MM.1S (cell line): ENCODE data around the gene DCTN5.

Experiments used
- DNase-seq: peaks from one replicate; pipeline ENCODE4 v3.0.0-alpha.2; 2015
- H2AFZ ChIP-seq: fragments of 300-600 bp; sonication (generic); 2 replicates; pipeline ENCODE4 v1.6.0; 2016; ENCODE audit warnings: antibody characterized with exemption, low read length
- H3F3A ChIP-seq: fragments of 300-600 bp; sonication (generic); 2 replicates; pipeline ENCODE4 v1.6.1; 2016; ENCODE audit warnings: mild to moderate bottlenecking, antibody characterized with exemption, low read length, moderate library complexity, mixed read lengths; ENCODE audit not compliant: insufficient read depth
- H3K27ac ChIP-seq: fragments of 300-600 bp; sonication (generic); 2 replicates; pipeline ENCODE4 v1.5.1; 2016; ENCODE audit warnings: mild to moderate bottlenecking, low read length
- H3K27me3 ChIP-seq: fragments of 300-600 bp; sonication (generic); replicated peaks from 2 replicates; pipeline ENCODE4 v1.6.0; 2016; ENCODE audit warnings: low read length; ENCODE audit not compliant: insufficient read depth
- H3K36me3 ChIP-seq: fragments of 300-600 bp; sonication (generic); replicated peaks from 2 replicates; pipeline ENCODE4 v1.6.1; 2016; ENCODE audit warnings: mild to moderate bottlenecking, low read length, mixed read lengths; ENCODE audit not compliant: insufficient read depth
- H3K4me1 ChIP-seq: fragments of 300-600 bp; sonication (generic); 2 replicates; pipeline ENCODE4 v1.6.1; 2016; ENCODE audit warnings: low read length, mixed read lengths
- H3K4me2 ChIP-seq: fragments of 300-600 bp; sonication (generic); 2 replicates; pipeline ENCODE4 v1.6.0; 2016; ENCODE audit warnings: low read depth, low read length
- H3K4me3 ChIP-seq: fragments of 300-600 bp; sonication (generic); 2 replicates; pipeline ENCODE4 v1.5.1; 2016; ENCODE audit warnings: low read length, mixed read lengths
- H3K79me2 ChIP-seq: fragments of 300-600 bp; sonication (generic); 2 replicates; pipeline ENCODE4 v1.6.1; 2016; ENCODE audit warnings: mixed run types, low read length, mixed read lengths
- H3K9ac ChIP-seq: fragments of 300-600 bp; sonication (generic); 2 replicates; pipeline ENCODE4 v1.6.1; 2016; ENCODE audit warnings: low read length, mixed read lengths
- H3K9me2 ChIP-seq: fragments of 300-600 bp; sonication (generic); replicated peaks from 2 replicates; pipeline ENCODE4 v1.6.1; 2016; ENCODE audit warnings: mild to moderate bottlenecking, low read length, mixed read lengths; ENCODE audit not compliant: insufficient read depth
- H3K9me3 ChIP-seq: fragments of 300-600 bp; sonication (generic); replicated peaks from 2 replicates; pipeline ENCODE4 v1.6.1; 2016; ENCODE audit warnings: mild to moderate bottlenecking, low read length, mixed read lengths; ENCODE audit not compliant: insufficient read depth
- H4K20me1 ChIP-seq: fragments of 300-600 bp; sonication (generic); 2 replicates; pipeline ENCODE4 v1.6.1; 2016; ENCODE audit warnings: mild to moderate bottlenecking, low read length, moderate library complexity, mixed read lengths; ENCODE audit not compliant: insufficient read depth
- CTCF ChIP-seq: fragments of 300-600 bp; sonication (generic); IDR thresholded peaks from 2 replicates; pipeline ENCODE4 v1.5.1; 2016; ENCODE audit warnings: antibody characterized with exemption, low read length, mixed read lengths
- EZH2 ChIP-seq: fragments of 300-600 bp; sonication (generic); optimal IDR thresholded peaks from 2 replicates; pipeline ENCODE3; 2017; ENCODE audit warnings: low read depth, mild to moderate bottlenecking, antibody characterized with exemption, low read length, mixed read lengths
- EZH2phosphoT487 ChIP-seq: fragments of 300-600 bp; sonication (generic); IDR thresholded peaks from 2 replicates; pipeline ENCODE4 v1.6.1; 2018; ENCODE audit warnings: antibody characterized with exemption, low read length

The DCTN5 gene

GRCh38 chr16:23690771-23691482 is 49.7 kb downstream of the DCTN5 start:
- no peaks in the 10 kb centered on the region for H3K9me3 ChIP-seq
- no peak overlapping the region for H3K9ac ChIP-seq
- no peak overlapping the region for H3K4me3 ChIP-seq
- no peaks in the 10 kb centered on the region for H3K79me2 ChIP-seq
- 0 out of 2 replicates have a peak, but pooled peaks cover 2% of the 10 kb centered on the region for H3F3A ChIP-seq
- H3K36me3 ChIP-seq: 0 out of 2 replicates have a peak, but pooled peaks cover 14% of the 10 kb centered on the region
- no peak overlapping the region for H3K27ac ChIP-seq
- no peaks in the 10 kb centered on the region for H3K4me1 ChIP-seq
- no peak overlapping the region for H2AFZ ChIP-seq
- no peak overlapping the region for H3K4me2 ChIP-seq
- no peaks in the 10 kb centered on the region for H3K9me2 ChIP-seq
- DNase-seq: no peak
- H4K20me1 ChIP-seq: no peaks in the 10 kb centered on the region
- TF ChIP-seq EZH2phosphoT487: no peak
- no peak for TF ChIP-seq EZH2
- TF ChIP-seq CTCF: no peak
- H3K27me3 ChIP-seq: no peaks in the 10 kb centered on the region

- no peak overlapping the region for H3K4me2 ChIP-seq
- H2AFZ ChIP-seq: no peak overlapping the region
- TF ChIP-seq EZH2phosphoT487: no peak
- no peak for TF ChIP-seq CTCF
- TF ChIP-seq EZH2: no peak
- H4K20me1 ChIP-seq: no peaks in the 10 kb centered on the region
- H3K4me1 ChIP-seq: no peaks in the 10 kb centered on the region
- H3F3A ChIP-seq: 0 out of 2 replicates have a peak, but pooled peaks cover 2% of the 10 kb centered on the region
- no peak overlapping the region for H3K27ac ChIP-seq
- no peaks in the 10 kb centered on the region for H3K9me2 ChIP-seq
- no peaks in the 10 kb centered on the region for H3K27me3 ChIP-seq
- no peak overlapping the region for H3K9ac ChIP-seq
- no peak overlapping the region for H3K4me3 ChIP-seq
- no peaks in the 10 kb centered on the region for H3K9me3 ChIP-seq
- DNase-seq: no peak
- H3K36me3 ChIP-seq: 0 out of 2 replicates have a peak, but pooled peaks cover 14% of the 10 kb centered on the region
- H3K79me2 ChIP-seq: no peaks in the 10 kb centered on the region
Observed at GRCh38 chr16:23691483-23692189, 50.4 kb downstream of the DCTN5 start.

GRCh38 chr16:23692190-23692837 is 51.0 kb downstream of the DCTN5 start:
- no peak overlapping the region for H3K27ac ChIP-seq

More at GRCh38 chr16:23692190-23692837, 51.0 kb downstream of the DCTN5 start:
- Histone ChIP-seq H3K4me2 (no peak overlapping the region), H4K20me1 (no peaks in the 10 kb centered on the region), H3K4me1 (no peaks in the 10 kb centered on the region), H3K9me3 (no peaks in the 10 kb centered on the region), H3K9me2 (no peaks in the 10 kb centered on the region), H3K36me3 (0 out of 2 replicates have a peak, but pooled peaks cover 10% of the 10 kb centered on the region), H3K4me3 (no peak overlapping the region), H3K27me3 (no peaks in the 10 kb centered on the region), H2AFZ (no peak overlapping the region), H3K9ac (no peak overlapping the region), H3K79me2 (no peaks in the 10 kb centered on the region), H3F3A (0 out of 2 replicates have a peak, but pooled peaks cover 2% of the 10 kb centered on the region)
- DNase-seq: no peak
- TF ChIP-seq EZH2phosphoT487 (no peak), CTCF (no peak), EZH2 (no peak)
